NCI-H1105 (cell line): ENCODE results near the gene TTC7B.

ENCODE experiments used
- DNase-seq: peaks from one replicate; lab custom pipeline; 2025; lab: John Stamatoyannopoulos, UW

TTC7B gene

GRCh38 chr14:90489306-90489705 lies 326.9 kb downstream of the TTC7B start:
- no peak for DNase-seq

- no peak for DNase-seq
Observed at GRCh38 chr14:90488256-90488655, 328.0 kb downstream of the TTC7B start.

GRCh38 chr14:90487462-90487861 lies 328.8 kb downstream of the TTC7B start:
- DNase-seq: no peak

GRCh38 chr14:90487031-90487430 lies 329.2 kb downstream of the TTC7B start:
- peak; percentile 36 for DNase-seq

- no peak for DNase-seq
Observed at GRCh38 chr14:90484291-90484690, 331.9 kb downstream of the TTC7B start.

- peak; percentile 77 for DNase-seq
Observed at GRCh38 chr14:90483571-90483974, 332.7 kb downstream of the TTC7B start.

- DNase-seq: no peak
Observed at GRCh38 chr14:90483117-90483516, 333.1 kb downstream of the TTC7B start.

GRCh38 chr14:90475298-90475697 lies 340.9 kb downstream of the TTC7B start:
- DNase-seq: no peak
